HepG2 (cell line): Measurements from ENCODE around the gene AMN. TPM values are rescaled to one million over a fixed set of nuclear protein-coding genes. Genes with fewer than 3 reads are reported as not detected.

ENCODE experiments used
- ADNP ChIP-seq: sonication (generic); formaldehyde crosslinking; IDR thresholded peaks from 2 replicates; pipeline ENCODE4 v1.4.0; 2020; ENCODE audit warnings: missing genetic modification reagents
- ARID3A ChIP-seq: IDR thresholded peaks from 2 replicates; pipeline ENCODE4 v1.6.1; 2012; ENCODE audit warnings: low read depth, low read length, improper control_type of control experiment
- GABPA ChIP-seq, 2 experiments: IDR thresholded peaks; 2 replicates each; pipeline ENCODE4 v1.6.1; 2011 to 2016; ENCODE audit warnings: low read depth in 2 of 2, low read length in 1 of 2, missing biosample characterization in 1 of 2, missing genetic modification characterization in 1 of 2
- HDAC1 ChIP-seq: sonication (generic); formaldehyde crosslinking; IDR thresholded peaks from 2 replicates; pipeline ENCODE4 v1.5.1; 2020; ENCODE audit warnings: mild to moderate bottlenecking, missing genetic modification reagents
- KDM2A ChIP-seq: sonication (generic); formaldehyde crosslinking; IDR thresholded peaks from 2 replicates; pipeline ENCODE4 v1.4.0; 2020; ENCODE audit warnings: low read depth, missing genetic modification reagents, borderline replicate concordance
- MYNN ChIP-seq: sonication (generic); formaldehyde crosslinking; IDR thresholded peaks from 2 replicates; pipeline ENCODE4 v1.4.0; 2020; ENCODE audit warnings: mild to moderate bottlenecking, low read depth, missing genetic modification reagents
- NFE2 ChIP-seq: sonication (generic); formaldehyde crosslinking; IDR thresholded peaks from 2 replicates; pipeline ENCODE4 v1.4.0; 2020; ENCODE audit warnings: missing genetic modification reagents
- SMAD3 ChIP-seq: sonication (generic); formaldehyde crosslinking; IDR thresholded peaks from 2 replicates; pipeline ENCODE4 v1.4.0; 2020; ENCODE audit warnings: missing genetic modification reagents
- SMARCE1 ChIP-seq: fragments of 450-650 bp; IDR thresholded peaks from 2 replicates; pipeline ENCODE4 v1.6.1; 2017; ENCODE audit warnings: borderline replicate concordance
- SRY ChIP-seq: sonication (generic); formaldehyde crosslinking; IDR thresholded peaks from 2 replicates; pipeline ENCODE4 v1.8.0; 2022; ENCODE audit warnings: mild to moderate bottlenecking, missing genetic modification reagents
- TBL1XR1 ChIP-seq: fragments of 150-350 bp; IDR thresholded peaks from 2 replicates; pipeline ENCODE4 v1.6.1; 2014; ENCODE audit warnings: borderline replicate concordance, low read length; ENCODE audit not compliant: partially characterized antibody
- TERF1 ChIP-seq: sonication (generic); formaldehyde crosslinking; IDR thresholded peaks from 2 replicates; pipeline ENCODE4 v1.8.0; 2022; ENCODE audit warnings: mild to moderate bottlenecking, missing genetic modification reagents, moderate library complexity
- TIGD3 ChIP-seq: sonication (generic); formaldehyde crosslinking; IDR thresholded peaks from 2 replicates; pipeline ENCODE4 v1.5.1; 2020; ENCODE audit warnings: mild to moderate bottlenecking, missing genetic modification reagents, borderline replicate concordance
- ZNF101 ChIP-seq: sonication (generic); formaldehyde crosslinking; IDR thresholded peaks from 2 replicates; pipeline ENCODE4 v1.4.0; 2020; ENCODE audit warnings: mild to moderate bottlenecking, low read depth, missing genetic modification reagents, borderline replicate concordance
- ZNF121 ChIP-seq: sonication (generic); formaldehyde crosslinking; IDR thresholded peaks from 2 replicates; pipeline ENCODE4 v1.5.0; 2020; ENCODE audit warnings: mild to moderate bottlenecking, missing genetic modification reagents
- ZNF660 ChIP-seq: sonication (generic); formaldehyde crosslinking; IDR thresholded peaks from 2 replicates; pipeline ENCODE4 v1.5.1; 2020; ENCODE audit warnings: mild to moderate bottlenecking, low read depth, missing genetic modification reagents, borderline replicate concordance
- ZNF839 ChIP-seq: sonication (generic); formaldehyde crosslinking; IDR thresholded peaks from 2 replicates; pipeline ENCODE4 v1.4.0; 2020; ENCODE audit warnings: missing genetic modification reagents, mild to moderate bottlenecking, borderline replicate concordance
- polyA plus RNA-seq, 8 experiments: library from polyadenylated mRNA; depleted of rRNA in 3 of 8; stranded (reverse) in 7 of 8; unstranded in 1 of 8; fragments of >200 nt; fragmentation: Illumina TruSeq in 4 of 8; extraction: Trizol in 4 of 8; gene quantifications; 2 replicates each; pipeline versions ENCODE4 v1.2.1 to v1.2.3, GENCODE V29; 2011 to 2016; ENCODE audit warnings: low read depth in 4 of 8, missing spikeins in 1 of 8, mixed read lengths in 1 of 8; ENCODE audit not compliant: insufficient read depth in 1 of 8
- total RNA-seq, 5 experiments: library from RNA; depleted of rRNA; stranded (reverse); fragments of >200 nt; fragmentation: Illumina TruSeq; extraction: Trizol; gene quantifications; 2 replicates each; pipeline ENCODE4 v1.2.3, GENCODE V29; 2016; ENCODE audit warnings: low read depth in 1 of 5
- TF ChIP-seq, protein P1 (sequence below): conservative IDR thresholded peaks from 2 replicates; pipeline ENCODE4 v1.6.1; 2018; ENCODE audit warnings: missing genetic modification reagents
- TF ChIP-seq, protein P2 (sequence below): sonication (generic); formaldehyde crosslinking; IDR thresholded peaks from 2 replicates; pipeline ENCODE4 v1.9.0; 2022; ENCODE audit warnings: missing genetic modification reagents, mild to moderate bottlenecking, borderline replicate concordance
- TF ChIP-seq, protein P3 (sequence below): sonication (generic); formaldehyde crosslinking; conservative IDR thresholded peaks from 2 replicates; pipeline ENCODE4 v1.8.1; 2023; ENCODE audit warnings: missing genetic modification reagents

Gene AMN
- total and polyA plus RNA-seq, 2 of the 13 experiments (the other 11 are each of a cell fraction or from before 2014, with no cell fraction given) = 9.8 to 33.1 TPM

DNA sequence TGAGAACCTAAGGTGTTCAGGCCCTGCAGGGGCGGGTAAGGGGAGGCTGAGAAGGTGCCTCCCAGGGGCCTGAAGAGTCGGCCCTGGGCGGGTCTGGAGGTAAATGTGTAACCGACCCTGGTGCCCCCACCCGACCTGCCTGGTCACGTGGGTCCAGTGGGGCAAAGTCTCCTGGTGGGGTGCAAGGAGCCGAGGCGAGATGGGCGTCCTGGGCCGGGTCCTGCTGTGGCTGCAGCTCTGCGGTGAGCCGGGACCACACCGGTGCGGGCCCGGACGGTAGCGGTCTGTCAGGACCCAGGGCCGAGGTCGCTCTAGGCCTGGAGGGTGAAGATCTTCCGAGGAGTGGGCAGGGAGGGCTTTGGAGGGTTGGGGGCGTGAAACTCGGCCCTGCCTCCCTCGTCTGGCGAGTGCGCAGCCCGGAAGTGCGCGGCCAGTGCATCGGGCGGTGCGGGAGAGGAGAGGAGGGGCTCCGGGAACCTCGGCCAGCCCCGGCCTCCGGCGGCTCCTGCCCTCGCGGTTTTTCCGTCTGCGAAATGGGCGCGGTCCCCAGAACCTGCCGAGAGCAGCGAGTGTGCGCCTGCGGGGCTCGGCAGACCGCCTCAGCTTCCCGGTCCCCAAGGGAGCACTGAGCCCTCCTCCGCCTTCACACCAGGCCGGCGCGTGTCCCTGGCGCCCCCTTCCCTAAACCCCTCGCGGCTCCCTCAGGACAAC is at the start of gene AMN (continued):
- TF ChIP-seq HDAC1 (peak; percentile 92), GABPA (IDR thresholded peaks at IDR 0.05; ENCODE audit: low read depth, low read length) (peak; percentile 42; the same call in 1 of the 2 replicates), GABPA (CRISPR knock-in tag; IDR thresholded peaks at IDR 0.05; ENCODE audit: low read depth) (no peak; the same call in 1 of the 2 replicates), SRY (CRISPR knock-in tag) (no peak), ZNF101 (CRISPR knock-in tag) (no peak), MYNN (CRISPR knock-in tag) (no peak), KDM2A (peak; percentile 45; the same call in 1 of the 2 replicates), ZNF121 (CRISPR knock-in tag) (no peak), TIGD3 (CRISPR knock-in tag) (no peak), TBL1XR1 (no peak), ADNP (CRISPR knock-in tag) (peak; percentile 89), ZNF839 (CRISPR knock-in tag) (no peak), ARID3A (no peak), NFE2 (no peak), TERF1 (CRISPR knock-in tag) (no peak), SMARCE1 (no peak), ZNF660 (no peak), SMAD3 (CRISPR knock-in tag) (no peak)
- TF ChIP-seq, protein P1, sequence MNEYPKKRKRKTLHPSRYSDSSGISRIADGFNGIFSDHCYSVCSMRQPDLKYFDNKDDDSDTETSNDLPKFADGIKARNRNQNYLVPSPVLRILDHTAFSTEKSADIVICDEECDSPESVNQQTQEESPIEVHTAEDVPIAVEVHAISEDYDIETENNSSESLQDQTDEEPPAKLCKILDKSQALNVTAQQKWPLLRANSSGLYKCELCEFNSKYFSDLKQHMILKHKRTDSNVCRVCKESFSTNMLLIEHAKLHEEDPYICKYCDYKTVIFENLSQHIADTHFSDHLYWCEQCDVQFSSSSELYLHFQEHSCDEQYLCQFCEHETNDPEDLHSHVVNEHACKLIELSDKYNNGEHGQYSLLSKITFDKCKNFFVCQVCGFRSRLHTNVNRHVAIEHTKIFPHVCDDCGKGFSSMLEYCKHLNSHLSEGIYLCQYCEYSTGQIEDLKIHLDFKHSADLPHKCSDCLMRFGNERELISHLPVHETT (CRISPR knock-in tag) = peak; percentile 70
- TF ChIP-seq, protein P2, sequence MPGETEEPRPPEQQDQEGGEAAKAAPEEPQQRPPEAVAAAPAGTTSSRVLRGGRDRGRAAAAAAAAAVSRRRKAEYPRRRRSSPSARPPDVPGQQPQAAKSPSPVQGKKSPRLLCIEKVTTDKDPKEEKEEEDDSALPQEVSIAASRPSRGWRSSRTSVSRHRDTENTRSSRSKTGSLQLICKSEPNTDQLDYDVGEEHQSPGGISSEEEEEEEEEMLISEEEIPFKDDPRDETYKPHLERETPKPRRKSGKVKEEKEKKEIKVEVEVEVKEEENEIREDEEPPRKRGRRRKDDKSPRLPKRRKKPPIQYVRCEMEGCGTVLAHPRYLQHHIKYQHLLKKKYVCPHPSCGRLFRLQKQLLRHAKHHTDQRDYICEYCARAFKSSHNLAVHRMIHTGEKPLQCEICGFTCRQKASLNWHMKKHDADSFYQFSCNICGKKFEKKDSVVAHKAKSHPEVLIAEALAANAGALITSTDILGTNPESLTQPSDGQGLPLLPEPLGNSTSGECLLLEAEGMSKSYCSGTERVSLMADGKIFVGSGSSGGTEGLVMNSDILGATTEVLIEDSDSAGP (CRISPR knock-in tag) = peak; percentile 90
- TF ChIP-seq, protein P3, sequence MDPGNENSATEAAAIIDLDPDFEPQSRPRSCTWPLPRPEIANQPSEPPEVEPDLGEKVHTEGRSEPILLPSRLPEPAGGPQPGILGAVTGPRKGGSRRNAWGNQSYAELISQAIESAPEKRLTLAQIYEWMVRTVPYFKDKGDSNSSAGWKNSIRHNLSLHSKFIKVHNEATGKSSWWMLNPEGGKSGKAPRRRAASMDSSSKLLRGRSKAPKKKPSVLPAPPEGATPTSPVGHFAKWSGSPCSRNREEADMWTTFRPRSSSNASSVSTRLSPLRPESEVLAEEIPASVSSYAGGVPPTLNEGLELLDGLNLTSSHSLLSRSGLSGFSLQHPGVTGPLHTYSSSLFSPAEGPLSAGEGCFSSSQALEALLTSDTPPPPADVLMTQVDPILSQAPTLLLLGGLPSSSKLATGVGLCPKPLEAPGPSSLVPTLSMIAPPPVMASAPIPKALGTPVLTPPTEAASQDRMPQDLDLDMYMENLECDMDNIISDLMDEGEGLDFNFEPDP = no peak
